Liver (tissue), 9 donors: Measurements from ENCODE around the gene CFAP299. TPM values are rescaled to one million over a fixed set of nuclear protein-coding genes. Genes with fewer than 3 reads are reported as not detected.
A peak's percentile ranks its signal among the peaks of the same experiment; 100 is the strongest.

Source experiments
- DNase-seq: peaks from one replicate; pipeline ENCODE4 v3.0.0-alpha.2; 2017; ENCODE audit warnings: low spot score
- H3K27ac ChIP-seq, 2 donors: one replicate each; pipeline ENCODE4 v1.7.0; 2013; ENCODE audit warnings: inconsistent platforms in 2 of 2, low read length in 2 of 2, control low read depth in 1 of 2, low read depth in 1 of 2, mild to moderate bottlenecking in 1 of 2
- H3K27me3 ChIP-seq, 4 donors: one replicate each; pipeline versions ENCODE4 v1.6.1 to v1.7.0; 2013; ENCODE audit warnings: low read length in 3 of 4, inconsistent platforms in 1 of 4, mild to moderate bottlenecking in 1 of 4, moderate library complexity in 1 of 4; ENCODE audit not compliant: control insufficient read depth in 4 of 4, insufficient read depth in 4 of 4
- H3K36me3 ChIP-seq, 4 donors: one replicate each; pipeline versions ENCODE4 v1.6.1 to v1.7.0; 2013; ENCODE audit warnings: low read length in 3 of 4, mild to moderate bottlenecking in 3 of 4, low read depth in 1 of 4, moderate library complexity in 1 of 4; ENCODE audit not compliant: control insufficient read depth in 4 of 4, insufficient read depth in 3 of 4
- H3K4me1 ChIP-seq, 4 donors: one replicate each; pipeline versions ENCODE4 v1.6.1 to v1.7.0; 2013; ENCODE audit warnings: low read length in 3 of 4, mild to moderate bottlenecking in 3 of 4, moderate library complexity in 1 of 4; ENCODE audit not compliant: control insufficient read depth in 4 of 4, insufficient read depth in 4 of 4
- H3K4me3 ChIP-seq, 3 donors: one replicate each; pipeline versions ENCODE4 v1.6.1 to v1.7.0; 2013; ENCODE audit warnings: low read length in 3 of 3, control low read depth in 1 of 3, low read depth in 1 of 3, mild to moderate bottlenecking in 1 of 3
- H3K9ac ChIP-seq, 2 donors: one replicate each; pipeline ENCODE4 v1.7.0; 2013; ENCODE audit warnings: low read length in 2 of 2, mild to moderate bottlenecking in 2 of 2, moderate library complexity in 2 of 2, control low read depth in 1 of 2, low read depth in 1 of 2
- H3K9me3 ChIP-seq, 4 donors: one replicate each; pipeline versions ENCODE4 v1.6.1 to v1.7.0; 2013; ENCODE audit warnings: low read length in 3 of 4; ENCODE audit not compliant: control insufficient read depth in 4 of 4
- EGR1 ChIP-seq, 2 donors: IDR thresholded peaks; 2 replicates each; pipeline ENCODE4 v1.6.1; 2016 to 2018; ENCODE audit warnings: antibody characterized with exemption in 2 of 2, low read depth in 2 of 2
- FOXA1 ChIP-seq: IDR thresholded peaks from 2 replicates; pipeline ENCODE4 v1.6.1; 2016; ENCODE audit warnings: antibody characterized with exemption
- FOXA2 ChIP-seq: IDR thresholded peaks from 2 replicates; pipeline ENCODE4 v1.6.1; 2016; ENCODE audit warnings: antibody characterized with exemption
- GABPA ChIP-seq, 2 donors: IDR thresholded peaks in 1 of 2; conservative IDR thresholded peaks in 1 of 2; 2 replicates each; pipeline ENCODE4 v1.6.1; 2016; ENCODE audit warnings: antibody characterized with exemption in 2 of 2, mild to moderate bottlenecking in 1 of 2, moderate library complexity in 1 of 2
- HNF4A ChIP-seq, 2 donors: conservative IDR thresholded peaks; 2 replicates each; pipeline ENCODE4 v1.6.1; 2016; ENCODE audit warnings: antibody characterized with exemption in 2 of 2, mild to moderate bottlenecking in 2 of 2
- JUND ChIP-seq, 2 donors: IDR thresholded peaks; 2 replicates each; pipeline ENCODE4 v1.6.1; 2016; ENCODE audit warnings: antibody characterized with exemption in 2 of 2
- MAX ChIP-seq: IDR thresholded peaks from 2 replicates; pipeline ENCODE4 v1.6.1; 2016; ENCODE audit warnings: antibody characterized with exemption
- NR2F2 ChIP-seq: IDR thresholded peaks from 2 replicates; pipeline ENCODE4 v1.6.1; 2016; ENCODE audit warnings: antibody characterized with exemption
- RAD21 ChIP-seq, 2 donors: IDR thresholded peaks; 2 replicates each; pipeline ENCODE4 v1.6.1; 2016; ENCODE audit warnings: antibody characterized with exemption in 2 of 2, mild to moderate bottlenecking in 2 of 2
- REST ChIP-seq: IDR thresholded peaks from 2 replicates; pipeline ENCODE4 v1.6.1; 2016; ENCODE audit warnings: antibody characterized with exemption, mild to moderate bottlenecking
- SP1 ChIP-seq: IDR thresholded peaks from 2 replicates; pipeline ENCODE4 v1.6.1; 2018; ENCODE audit warnings: antibody characterized with exemption, mild to moderate bottlenecking
- YY1 ChIP-seq: IDR thresholded peaks from 2 replicates; pipeline ENCODE4 v1.6.1; 2016; ENCODE audit warnings: antibody characterized with exemption, mild to moderate bottlenecking
- WGBS: extraction: QIAGEN DNeasy Blood & Tissue Kit; methylation state at CpG from one replicate; pipeline ENCODE4 v1.1.7; 2013; 5-methylcytosine and 5-hydroxymethylcytosine counted together
- polyA plus RNA-seq, 2 donors: library from polyadenylated mRNA; stranded (reverse) in 1 of 2; unstranded in 1 of 2; fragments of 200-250 nt in 1 of 2; fragments of >200 nt in 1 of 2; fragmentation: Nextera tagmentation in 1 of 2; extraction: Ambion mirVana in 1 of 2; gene quantifications; one replicate each; pipeline versions ENCODE4 v1.2.1 to v1.2.3, GENCODE V29; 2013 to 2015
- total RNA-seq, 2 donors: library from RNA; depleted of rRNA; stranded (reverse); fragments of >200 nt; gene quantifications; one replicate each; pipeline ENCODE4 v1.2.3, GENCODE V29; 2014
- TF ChIP-seq, protein P1 (sequence below): IDR thresholded peaks from 2 replicates; pipeline ENCODE4 v1.6.1; 2016; ENCODE audit warnings: antibody characterized with exemption
- TF ChIP-seq, protein P2 (sequence below): fragments of 150-350 bp; IDR thresholded peaks from 2 replicates; pipeline ENCODE4 v1.5.1; 2017; ENCODE audit warnings: improper control_type of control experiment, low read depth, low read length; ENCODE audit not compliant: missing input control
- donor health status: healthy.
- donor health status: healthy.
- donor health status: healthy.
- donor health status: healthy.
- donor health status: healthy.

The CFAP299 gene
- total and polyA plus RNA-seq, 4 donors = not detected

GRCh38 chr4:80614319-80614718 is 278.8 kb downstream of the CFAP299 start:
- no peak overlapping the region for H3K9ac ChIP-seq
- DNase-seq = no peak
- H3K4me1 ChIP-seq = no peaks in the 10 kb centered on the region
- peaks cover 0 to 6% (median 1%) of the 10 kb centered on the region in 4 donors for H3K27me3 ChIP-seq
- no peak for TF ChIP-seq FOXA2
- TF ChIP-seq EGR1 (IDR thresholded peaks at IDR 0.05; ENCODE audit: low read depth in 2 of 2) = no peak
- no peak for TF ChIP-seq HNF4A (conservative IDR thresholded peaks at IDR 0.05)
- TF ChIP-seq, protein P1, sequence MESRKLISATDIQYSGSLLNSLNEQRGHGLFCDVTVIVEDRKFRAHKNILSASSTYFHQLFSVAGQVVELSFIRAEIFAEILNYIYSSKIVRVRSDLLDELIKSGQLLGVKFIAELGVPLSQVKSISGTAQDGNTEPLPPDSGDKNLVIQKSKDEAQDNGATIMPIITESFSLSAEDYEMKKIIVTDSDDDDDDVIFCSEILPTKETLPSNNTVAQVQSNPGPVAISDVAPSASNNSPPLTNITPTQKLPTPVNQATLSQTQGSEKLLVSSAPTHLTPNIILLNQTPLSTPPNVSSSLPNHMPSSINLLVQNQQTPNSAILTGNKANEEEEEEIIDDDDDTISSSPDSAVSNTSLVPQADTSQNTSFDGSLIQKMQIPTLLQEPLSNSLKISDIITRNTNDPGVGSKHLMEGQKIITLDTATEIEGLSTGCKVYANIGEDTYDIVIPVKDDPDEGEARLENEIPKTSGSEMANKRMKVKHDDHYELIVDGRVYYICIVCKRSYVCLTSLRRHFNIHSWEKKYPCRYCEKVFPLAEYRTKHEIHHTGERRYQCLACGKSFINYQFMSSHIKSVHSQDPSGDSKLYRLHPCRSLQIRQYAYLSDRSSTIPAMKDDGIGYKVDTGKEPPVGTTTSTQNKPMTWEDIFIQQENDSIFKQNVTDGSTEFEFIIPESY = no peak
- TF ChIP-seq, protein P2, sequence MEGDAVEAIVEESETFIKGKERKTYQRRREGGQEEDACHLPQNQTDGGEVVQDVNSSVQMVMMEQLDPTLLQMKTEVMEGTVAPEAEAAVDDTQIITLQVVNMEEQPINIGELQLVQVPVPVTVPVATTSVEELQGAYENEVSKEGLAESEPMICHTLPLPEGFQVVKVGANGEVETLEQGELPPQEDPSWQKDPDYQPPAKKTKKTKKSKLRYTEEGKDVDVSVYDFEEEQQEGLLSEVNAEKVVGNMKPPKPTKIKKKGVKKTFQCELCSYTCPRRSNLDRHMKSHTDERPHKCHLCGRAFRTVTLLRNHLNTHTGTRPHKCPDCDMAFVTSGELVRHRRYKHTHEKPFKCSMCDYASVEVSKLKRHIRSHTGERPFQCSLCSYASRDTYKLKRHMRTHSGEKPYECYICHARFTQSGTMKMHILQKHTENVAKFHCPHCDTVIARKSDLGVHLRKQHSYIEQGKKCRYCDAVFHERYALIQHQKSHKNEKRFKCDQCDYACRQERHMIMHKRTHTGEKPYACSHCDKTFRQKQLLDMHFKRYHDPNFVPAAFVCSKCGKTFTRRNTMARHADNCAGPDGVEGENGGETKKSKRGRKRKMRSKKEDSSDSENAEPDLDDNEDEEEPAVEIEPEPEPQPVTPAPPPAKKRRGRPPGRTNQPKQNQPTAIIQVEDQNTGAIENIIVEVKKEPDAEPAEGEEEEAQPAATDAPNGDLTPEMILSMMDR = no peak
- TF ChIP-seq FOXA1 = no peak
- TF ChIP-seq NR2F2 = no peak
- no peaks in the 10 kb centered on the region for H3K9me3 ChIP-seq
- no peak overlapping the region for H3K4me3 ChIP-seq
- WGBS = 49% methylated on average over 6 of the region's 6 CpGs
- no peak overlapping the region for H3K27ac ChIP-seq
- no peaks in the 10 kb centered on the region for H3K36me3 ChIP-seq

DNA sequence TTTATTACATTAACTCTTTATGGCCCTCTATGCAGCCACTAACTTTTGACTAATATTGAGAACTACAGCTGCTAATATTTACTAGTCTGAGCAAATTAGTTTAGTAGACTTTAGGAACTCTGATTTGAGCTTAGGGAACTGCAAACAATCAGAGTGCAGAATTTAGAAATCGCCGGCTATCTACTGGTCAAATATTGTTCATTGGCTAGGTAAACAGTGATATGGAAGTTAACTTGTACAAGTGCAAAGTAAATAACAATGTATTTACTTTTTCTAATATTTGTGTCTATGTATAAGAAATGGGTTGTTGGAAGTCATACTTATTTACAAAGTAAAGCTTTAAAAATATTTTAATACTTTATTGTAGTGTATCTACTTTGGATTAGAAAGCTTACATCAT is 279.6 kb downstream of the CFAP299 start:
- TF ChIP-seq HNF4A (conservative IDR thresholded peaks at IDR 0.05) (peak; percentile 51 to 55), YY1 (peak; percentile 37), FOXA1 (peak; percentile 76), EGR1 (IDR thresholded peaks at IDR 0.05; ENCODE audit: low read depth in 2 of 2) (no peak), FOXA2 (peak; percentile 85)
- TF ChIP-seq, protein P2 = no peak
- Histone ChIP-seq H3K9me3 (no peaks in the 10 kb centered on the region), H3K36me3 (no peaks in the 10 kb centered on the region), H3K9ac (no peak overlapping the region), H3K4me3 (no peak overlapping the region), H3K27me3 (peaks cover 0 to 6% (median 1%) of the 10 kb centered on the region in 4 donors), H3K4me1 (no peaks in the 10 kb centered on the region), H3K27ac (no peak overlapping the region)
- WGBS = 33% methylated on average over 2 of the region's 2 CpGs
- no peak for DNase-seq

DNA sequence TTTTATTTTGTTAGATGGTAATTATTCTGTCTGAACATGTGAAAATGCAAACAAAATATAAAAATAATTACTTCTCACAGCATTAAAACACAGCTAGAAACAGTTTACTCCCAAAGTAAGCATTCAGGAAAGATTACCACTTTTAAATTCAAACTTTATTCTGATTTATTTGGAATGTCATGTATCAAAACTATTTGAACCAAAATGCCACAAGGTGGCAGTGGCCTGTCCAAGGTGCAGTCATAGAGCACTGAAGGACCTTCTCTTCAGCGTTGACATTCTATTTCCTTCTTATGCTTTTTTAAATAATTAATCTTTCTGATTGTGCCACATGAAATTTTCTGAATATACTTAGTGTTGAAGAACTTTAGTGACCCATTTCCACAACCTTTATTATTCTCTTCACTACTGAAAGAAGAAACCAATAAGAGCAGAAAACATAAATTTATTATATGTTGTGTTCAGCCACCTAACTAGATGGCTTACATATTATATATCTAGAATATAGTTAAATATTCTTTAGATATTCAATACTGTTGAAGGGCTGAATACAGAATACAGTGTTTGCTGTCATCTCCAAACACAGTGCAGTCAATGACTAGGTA is 283.6 kb downstream of the CFAP299 start:
- WGBS = 45% methylated on average over 1 of the region's 1 CpG
- H3K4me3 ChIP-seq = no peak overlapping the region
- DNase-seq = no peak
- H3K9ac ChIP-seq = no peak overlapping the region
- H3K27ac ChIP-seq = no peak overlapping the region
- no peaks in the 10 kb centered on the region for H3K36me3 ChIP-seq
- H3K4me1 ChIP-seq = no peaks in the 10 kb centered on the region
- no peaks in the 10 kb centered on the region for H3K27me3 ChIP-seq
- peaks cover 0 to 2% (median 0%) of the 10 kb centered on the region in 4 donors for H3K9me3 ChIP-seq
- TF ChIP-seq EGR1 (IDR thresholded peaks at IDR 0.05; ENCODE audit: low read depth in 2 of 2) (no peak), FOXA1 (no peak), JUND (IDR thresholded peaks at IDR 0.05) (no peak), GABPA (IDR thresholded peaks at IDR 0.05 in 1 of 2, conservative IDR thresholded peaks at IDR 0.05 in 1 of 2) (no peak), SP1 (no peak), HNF4A (conservative IDR thresholded peaks at IDR 0.05) (peak; percentile 13 to 59), RAD21 (IDR thresholded peaks at IDR 0.05) (peak; percentile 55 to 64), YY1 (no peak), NR2F2 (no peak), MAX (no peak), REST (no peak)
- TF ChIP-seq, protein P1 = no peak
